NCI-H2107 treated with DMSO at 0.1 percent for 48 hours (cell line): ENCODE data around the gene TEX2.

ENCODE experiments used
- DNase-seq: peaks from one replicate; lab custom pipeline; 2025; ENCODE audit not compliant: unreplicated experiment; lab: John Stamatoyannopoulos, UW

TEX2 gene

DNA sequence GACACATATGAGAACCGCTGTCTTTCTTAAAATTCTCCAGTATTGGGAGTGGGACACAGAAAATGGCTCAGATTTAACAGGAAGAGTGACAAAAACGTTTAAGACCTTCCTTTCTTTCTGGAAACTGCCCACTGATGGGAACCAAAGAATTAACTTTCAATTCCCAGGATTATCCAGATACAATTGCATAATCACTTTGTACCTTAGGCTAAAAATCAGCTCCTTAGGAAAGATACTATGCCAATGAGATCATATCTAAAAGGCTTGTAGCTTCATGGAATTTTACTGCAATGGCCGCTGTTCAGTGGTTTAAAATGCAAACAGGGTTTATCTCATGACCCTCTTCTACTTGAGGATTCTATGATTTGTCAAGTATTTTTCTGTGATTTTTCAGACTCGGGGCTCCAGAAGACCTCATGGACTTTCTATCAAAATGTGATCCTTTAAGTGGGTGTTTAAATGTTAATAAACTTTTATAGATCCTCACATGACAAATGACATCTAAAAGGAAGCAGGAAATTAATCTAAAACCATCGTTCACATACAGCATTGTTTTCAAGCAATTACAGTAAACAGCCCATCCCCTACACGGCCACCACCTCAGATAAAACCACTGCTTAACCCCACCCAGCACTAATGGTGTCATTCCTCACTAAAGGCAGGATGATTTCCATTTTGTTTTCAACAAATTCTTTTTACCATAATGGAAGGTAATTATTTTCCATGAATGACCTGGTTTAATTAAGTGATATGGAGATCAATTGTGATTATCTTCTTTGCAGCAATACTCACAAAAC lies 101.5 kb downstream of the TEX2 start:
- no peak for DNase-seq

DNA sequence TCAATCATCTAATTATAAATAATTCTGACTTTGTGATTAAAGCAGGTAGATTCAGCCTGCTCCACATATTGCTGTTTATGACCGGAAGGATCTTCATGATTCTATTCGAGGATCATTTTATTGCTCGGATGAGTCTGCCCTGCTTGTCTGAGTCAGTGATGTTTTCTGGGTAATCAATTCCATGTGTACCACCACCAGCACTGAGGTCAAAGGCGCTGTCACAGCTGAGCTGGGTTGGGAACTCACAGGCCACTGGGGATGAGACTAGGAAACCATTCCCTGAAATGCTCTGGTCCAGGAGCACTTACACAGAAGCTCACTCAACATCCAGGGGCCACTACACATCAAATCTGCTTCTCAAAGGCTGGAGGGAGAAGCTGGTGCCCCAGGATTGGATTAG lies 102.7 kb downstream of the TEX2 start:
- no peak for DNase-seq

DNA sequence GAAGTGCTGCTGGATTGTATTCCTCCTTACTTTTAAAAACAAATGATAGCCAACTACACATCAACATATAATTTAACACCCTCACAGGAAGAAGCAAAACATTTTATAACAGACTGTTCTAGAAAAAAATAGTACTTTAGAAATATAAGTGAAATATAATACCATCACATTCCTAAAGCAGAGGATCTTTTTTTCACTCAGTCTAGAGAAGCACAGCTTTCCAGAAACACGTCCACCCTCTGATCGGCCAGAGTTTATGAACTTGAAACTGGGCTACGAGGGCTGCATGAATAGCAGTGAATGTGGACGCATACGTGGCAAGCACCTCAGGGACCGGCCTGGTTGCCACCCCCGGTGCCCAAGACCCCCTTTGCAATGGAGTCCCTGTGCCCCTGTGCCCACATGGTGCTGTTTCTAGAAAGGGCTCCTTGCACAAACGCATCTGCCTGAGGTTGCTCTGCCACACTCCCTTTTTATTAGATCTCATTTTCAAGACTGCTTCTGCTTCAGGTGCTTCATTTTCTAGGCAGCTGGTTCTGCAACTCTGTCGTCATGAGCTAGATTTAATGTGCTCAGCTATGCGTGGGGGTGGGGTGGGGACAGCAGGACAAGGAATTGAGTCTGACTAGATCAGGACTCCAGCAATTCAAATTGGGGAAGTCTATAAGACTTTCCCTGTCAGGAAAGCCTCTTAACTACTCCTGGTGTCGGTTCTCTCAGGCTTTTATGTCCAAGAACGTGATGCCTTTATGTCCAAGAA lies 104.0 kb downstream of the TEX2 start:
- DNase-seq: no peak

DNA sequence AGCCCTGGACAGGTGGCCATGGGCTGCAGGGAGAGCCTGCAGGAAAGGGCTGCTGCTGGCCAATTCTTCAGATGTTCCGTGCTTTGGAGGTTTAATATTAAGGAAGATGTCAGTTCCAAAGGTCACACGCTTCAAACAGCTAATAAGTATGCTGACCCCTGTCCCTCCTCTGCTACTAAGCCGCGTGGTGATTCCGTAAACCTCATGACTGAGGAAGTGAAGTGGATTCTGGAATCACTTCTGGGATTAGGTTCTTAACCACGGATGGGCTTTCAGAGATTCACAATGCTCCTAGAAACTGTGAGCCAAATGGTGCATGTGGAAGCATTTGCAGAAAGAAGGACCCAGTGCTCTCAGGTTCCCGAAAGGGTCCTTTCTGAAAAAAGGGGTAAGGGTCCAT lies 104.7 kb downstream of the TEX2 start:
- no peak for DNase-seq

DNA sequence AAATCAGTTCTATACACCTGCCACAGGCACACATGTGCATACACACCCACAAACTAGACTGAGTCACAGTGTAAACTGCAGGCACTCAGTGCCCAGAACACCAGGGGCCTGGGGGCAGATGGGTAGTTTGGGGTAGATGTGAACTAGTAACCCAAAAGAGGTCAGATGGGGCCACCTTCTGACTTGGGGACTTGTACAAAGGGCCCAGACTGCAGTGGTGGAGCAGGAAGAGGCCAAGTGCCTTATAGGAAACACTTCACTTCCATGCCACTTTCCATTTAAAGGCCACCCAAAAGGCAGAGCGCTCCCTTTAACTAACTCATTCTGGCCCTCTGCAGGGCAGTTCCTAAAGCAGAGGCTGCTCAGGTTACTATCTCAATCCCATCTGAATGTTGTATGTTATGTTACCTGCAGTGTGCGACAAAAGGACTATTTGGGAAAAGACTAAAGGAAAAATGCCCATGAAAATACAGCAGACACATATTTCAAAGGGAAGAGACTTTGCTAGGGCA lies 105.3 kb downstream of the TEX2 start:
- no peak for DNase-seq

DNA sequence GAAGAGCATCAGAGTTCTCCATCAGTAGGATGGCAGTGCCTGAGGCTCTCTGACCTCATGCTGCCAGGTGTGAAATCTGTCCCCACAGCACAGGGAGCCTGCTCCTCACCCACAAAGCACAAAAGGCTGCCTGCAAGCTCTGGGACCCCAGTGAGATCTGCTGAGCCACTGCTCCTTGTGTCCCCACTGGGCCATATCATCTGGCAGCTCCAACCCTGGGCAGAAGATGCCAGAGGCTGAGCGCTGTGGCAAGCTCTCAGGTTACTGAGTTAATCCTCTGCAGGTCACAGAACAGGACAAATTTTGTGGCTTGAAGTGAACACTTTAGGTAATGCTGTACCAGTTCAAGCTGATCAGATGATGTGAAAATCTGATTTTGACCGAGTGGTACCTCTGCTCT lies 106.4 kb downstream of the TEX2 start:
- no peak for DNase-seq

DNA sequence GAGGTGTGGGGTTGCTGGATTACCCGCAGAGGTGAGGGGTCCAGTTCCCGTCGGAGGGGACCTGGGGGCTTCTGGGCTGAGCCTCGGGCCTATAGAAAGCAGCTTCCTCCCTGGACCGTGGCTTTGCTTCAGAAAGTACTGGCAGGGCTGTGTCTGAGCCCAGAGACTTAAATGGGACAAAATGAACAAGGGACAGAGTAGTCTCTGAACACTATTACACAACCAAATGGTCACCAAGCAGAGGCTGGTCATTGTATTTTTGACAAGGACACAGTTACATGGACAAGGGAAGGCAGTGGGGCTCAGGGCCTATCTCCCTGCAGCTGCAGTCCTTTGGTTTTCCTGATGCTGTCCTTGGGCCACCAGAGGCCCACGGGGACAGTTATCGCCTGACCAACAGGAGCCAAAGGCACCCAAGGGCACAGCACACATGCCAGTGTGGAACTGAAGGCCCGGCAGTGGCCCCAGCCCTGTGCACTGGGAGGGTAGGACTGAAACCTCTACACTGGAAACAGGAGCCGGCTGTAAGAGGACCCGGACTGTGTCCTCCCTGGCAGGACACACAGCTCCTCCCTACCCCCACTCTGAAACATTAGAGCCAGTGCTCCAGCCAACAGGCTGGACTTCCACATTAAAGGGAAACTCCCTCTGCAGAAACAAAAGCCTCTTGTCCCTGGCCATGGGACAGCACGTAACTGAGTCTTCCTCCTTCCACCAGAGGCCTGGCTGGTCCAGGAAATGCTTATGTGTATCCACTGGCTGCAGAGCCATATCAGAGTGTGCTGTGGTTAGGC lies 107.1 kb downstream of the TEX2 start:
- no peak for DNase-seq

DNA sequence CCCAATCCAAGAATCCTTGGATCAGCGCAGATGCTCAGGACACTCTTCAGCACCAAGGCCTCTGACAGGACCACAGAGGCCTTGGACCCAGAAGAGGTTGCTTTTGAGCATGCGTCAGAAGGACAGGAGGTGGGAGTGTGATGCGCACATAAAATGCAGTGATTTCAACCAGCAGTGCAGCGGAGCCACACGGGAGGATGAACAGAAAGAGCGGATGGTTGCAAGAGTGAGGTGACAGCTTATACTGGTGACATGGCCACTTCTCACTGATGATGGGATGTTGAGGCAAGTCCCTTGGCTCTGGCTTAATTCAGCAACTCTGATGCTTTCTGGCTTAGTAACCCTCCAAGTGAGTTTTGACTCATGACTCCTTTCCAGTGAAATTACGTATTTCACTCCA lies 107.9 kb downstream of the TEX2 start:
- no peak for DNase-seq

DNA sequence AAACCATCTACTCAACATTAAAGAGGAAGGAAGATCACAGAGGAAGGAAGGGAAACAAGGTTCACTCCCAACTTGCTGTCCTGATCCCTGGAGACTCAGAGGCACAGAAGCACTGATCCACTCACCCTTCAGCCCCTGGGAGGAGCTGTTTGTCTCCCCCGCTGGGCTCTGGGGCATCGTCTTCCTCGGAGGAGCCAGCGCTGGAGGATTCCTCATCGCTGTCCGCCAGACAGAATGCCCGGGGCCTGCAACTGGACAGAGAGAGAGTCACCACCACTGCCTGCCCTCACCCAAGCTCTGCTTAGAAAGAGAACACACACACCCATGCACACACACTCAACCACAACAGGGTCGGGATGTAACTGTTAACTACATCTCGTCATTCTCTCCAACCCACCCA lies 108.3 kb downstream of the TEX2 start:
- no peak for DNase-seq

DNA sequence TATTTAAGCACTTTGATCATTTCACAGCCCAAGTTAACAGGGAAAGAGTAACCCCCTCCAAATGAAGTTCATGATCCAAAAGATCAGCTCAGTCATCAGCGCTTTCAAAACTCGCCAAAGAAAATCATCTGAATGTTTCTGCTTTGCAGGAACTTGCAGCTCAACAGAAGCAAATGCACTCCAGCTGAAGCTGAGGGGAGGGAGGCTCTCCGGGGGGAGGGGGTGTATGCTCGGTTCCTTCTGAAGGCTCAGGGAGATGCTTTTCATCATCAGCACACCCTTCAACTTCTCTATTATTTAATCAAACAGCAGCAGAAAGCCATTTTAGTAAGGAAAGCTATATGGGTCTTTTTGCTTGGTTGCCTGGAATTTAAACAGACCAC lies 108.8 kb downstream of the TEX2 start:
- no peak for DNase-seq

DNA sequence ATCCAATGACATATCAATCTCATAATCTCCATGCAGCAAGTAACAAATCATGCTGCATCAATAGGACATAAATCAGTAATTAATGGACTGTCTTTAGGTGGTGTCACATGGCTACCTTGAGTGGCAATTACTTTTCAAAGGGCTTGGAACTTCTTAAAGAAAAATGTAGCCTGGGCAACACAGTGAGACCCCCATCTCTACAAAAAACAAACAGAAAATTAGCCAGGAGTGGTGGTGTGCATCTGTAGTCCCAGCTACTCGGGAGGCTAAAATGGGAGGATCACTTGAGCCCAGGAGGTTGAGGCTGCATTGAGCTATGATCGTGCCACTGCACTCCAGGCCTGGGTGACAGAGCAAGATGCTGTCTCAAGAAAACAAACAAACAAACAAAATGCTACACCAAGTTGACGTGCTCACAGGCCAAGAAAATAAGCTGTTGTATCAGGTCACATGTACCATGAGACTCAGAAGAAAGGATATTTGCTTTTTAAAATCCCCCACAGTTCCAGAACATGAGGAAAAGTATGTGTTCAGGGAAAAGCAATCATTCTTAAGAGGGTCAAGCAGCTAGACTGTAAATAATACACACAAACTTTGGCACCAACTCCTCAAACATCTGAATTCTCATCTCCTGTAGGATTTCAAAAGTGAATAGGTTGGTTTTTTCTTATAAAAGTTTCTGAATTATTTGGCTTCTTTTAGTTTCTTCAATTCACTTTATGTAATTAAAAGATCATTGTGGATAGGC lies 109.3 kb downstream of the TEX2 start:
- no peak for DNase-seq

DNA sequence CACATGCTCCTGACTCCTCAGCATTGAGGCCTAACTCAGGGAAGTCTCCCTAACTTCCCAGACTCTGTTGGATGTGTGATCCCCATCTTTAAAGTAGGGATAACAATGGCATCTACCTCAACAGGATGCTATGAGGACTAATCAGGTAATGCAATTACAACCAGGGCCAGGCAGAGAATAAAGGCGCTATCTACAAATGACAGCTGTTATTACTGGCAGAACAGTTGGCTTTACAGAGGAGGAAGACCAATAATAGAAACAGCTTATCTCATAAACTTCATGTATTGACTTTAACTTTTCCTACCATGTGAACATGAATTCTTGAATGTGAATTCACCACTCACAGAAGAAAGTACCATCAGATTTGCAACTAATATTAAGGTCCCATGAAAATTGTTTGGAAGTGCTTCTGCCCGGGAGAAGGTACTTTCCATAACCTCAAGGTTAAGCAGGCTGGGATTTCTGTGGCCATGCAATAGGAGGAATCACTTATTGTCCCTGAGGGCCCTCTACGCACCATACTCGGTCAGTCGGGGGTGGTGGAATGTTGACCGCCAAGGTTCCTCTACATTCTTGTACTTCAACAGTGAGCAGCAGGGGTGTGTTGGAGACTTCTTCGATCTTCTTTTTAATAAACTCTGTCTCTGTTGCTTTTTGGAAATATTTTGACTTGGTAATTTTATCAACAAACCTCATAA lies 110.5 kb downstream of the TEX2 start:
- DNase-seq: no peak

DNA sequence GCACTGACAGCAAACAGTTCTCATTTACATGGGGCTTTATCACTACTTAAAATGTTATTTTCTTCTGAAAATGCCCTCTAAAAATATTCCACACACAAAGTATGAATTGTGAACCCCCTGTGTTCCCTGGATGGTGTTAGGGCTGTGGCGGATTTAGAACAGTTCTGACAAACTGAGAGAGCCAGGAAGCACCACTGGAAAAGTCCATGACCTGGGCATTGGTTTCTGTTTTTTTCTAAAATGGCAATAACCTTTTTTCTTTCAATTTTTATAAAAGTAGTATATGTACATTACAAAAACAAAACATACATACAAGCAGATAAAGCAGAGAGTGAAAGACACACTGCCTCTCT lies 112.1 kb downstream of the TEX2 start:
- no peak for DNase-seq

DNA sequence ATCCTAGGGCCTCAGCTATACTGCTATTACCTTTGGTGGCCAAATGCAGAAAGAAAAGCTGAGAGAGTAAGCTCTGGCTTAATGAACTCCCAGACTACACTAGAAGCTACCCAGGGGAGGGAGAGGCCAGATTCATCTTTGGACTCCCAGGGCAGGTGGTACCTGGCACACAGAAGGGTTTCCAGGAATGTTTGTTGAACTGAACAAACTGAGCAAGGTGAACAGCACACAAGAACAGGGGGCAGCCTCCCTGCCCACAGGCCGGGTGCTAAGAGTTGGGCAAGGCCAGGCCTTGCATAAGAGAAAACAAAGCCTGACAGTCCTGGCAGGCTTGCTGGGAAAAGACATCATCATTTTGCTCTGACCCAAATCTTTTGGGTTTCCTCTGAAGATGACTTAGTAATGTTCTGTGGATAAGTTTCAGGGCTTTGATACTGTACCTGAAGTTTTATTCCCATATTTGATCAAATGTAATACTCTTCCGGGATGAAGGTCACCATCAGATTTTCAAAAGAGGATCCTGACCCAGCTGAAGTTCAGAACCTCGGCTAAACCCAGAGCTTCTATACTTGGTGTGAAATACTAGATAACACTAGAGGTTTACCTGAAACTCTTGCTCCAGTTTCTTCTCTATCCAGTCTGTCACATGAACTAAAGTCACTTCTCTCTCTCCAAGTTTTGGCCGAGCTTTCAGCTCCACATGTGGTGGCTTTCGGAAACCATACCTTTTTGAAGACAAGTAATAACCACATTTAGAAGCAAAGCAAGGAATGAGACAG lies 112.6 kb downstream of the TEX2 start:
- no peak for DNase-seq

DNA sequence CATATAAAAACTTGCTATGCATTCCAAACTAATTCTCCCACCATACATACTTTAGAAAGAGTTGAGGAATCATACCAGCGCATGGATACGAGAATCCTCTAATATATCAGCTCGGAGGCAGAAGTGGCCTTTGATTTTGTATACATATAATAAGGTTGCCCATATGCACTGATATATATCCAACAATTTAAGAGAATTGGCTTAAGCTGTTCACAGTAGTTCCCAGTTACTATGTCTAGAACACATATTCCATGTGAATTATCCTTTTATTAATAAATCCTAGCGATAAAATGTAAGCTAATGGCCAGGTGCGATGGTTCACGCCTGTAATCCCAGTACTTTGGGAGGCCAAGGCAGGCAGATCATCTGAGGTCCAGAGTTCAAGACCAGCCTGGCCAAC lies 113.9 kb downstream of the TEX2 start:
- no peak for DNase-seq

DNA sequence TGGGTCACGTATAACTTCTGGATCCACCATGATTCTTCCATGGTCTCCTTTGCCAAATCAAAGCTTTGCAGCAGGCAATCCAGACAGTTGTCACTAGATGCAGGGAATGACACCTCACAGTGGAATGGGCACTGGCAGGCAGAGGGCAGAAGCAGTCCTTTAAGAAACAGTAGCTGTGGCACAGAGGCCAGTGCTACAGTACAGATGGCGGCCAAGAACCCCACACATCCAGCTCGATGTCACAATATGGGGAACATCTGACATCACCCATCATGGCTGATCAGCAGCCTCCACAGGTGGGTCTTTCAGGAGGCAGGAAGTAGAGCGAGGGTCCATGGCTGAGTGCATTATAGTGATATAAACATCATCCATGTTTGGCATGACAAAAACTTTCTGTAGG lies 114.4 kb downstream of the TEX2 start:
- peak; percentile 23 for DNase-seq

DNA sequence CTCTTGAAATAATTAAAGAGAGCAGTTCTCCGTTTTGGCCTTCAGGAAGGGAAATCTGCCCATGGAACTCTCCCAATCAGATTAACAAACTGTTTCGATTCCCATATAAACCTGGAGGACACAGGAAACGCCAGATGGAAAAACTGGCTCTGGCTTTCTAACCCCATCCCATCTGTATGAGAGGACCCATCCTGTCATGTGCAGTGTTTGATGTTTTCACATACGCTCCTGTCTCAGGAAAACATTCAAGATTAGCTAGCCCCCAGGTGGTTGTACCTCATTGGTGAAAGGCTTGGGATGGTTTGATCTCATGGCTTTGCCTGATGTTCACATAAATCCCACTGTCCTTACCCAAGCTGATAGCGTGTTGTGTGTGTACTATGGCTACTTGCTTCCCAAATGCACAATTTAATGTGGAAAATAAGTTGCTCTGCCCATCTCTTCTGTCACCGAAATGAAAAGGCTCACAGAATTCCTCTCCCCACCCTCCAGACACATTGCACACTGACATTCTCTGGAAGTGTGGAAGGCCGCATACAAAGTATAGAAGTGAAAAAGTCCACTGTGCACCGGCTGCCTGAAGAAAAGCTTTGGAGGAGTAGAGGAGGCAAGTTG lies 114.9 kb downstream of the TEX2 start:
- DNase-seq: no peak

DNA sequence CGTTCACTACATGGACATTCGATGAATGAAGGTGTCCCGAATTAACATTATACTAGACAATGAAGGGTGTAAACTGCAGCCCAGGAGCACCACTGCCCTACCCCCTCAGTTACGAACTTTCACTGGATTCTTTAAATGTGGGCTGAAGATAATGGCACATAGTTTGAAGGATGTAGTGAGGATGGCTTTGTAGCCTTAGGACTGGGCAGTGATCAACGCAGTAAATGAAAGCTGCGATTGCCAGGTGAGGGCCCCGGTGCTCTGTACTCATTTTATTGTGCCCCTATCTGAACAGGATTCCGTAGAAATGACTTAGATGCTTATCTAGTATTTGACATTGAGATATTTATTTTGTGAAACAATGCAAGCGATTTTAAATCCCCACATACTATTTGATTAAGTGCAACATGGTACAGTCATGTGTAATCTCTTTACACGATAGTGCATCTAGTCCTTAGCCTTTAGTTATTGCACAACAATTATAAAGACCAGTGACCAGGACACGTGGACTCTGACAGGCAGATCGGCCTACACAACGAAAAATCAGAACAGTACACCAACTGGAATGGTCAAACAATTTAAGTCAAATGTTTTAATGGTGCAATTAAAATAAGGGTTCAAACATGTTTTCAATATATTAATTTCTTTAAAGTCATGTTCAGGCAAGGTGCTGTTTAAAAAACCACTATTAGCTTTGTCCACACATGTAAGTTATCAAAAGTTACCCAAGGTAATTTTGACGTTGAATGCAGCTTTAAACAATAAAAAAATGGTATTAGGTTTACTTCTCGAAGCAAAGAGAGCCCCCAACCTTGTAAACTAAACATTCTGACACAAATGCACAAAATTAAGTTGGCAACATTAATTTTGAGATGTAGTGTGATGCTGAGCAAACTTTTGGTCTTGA lies 115.7 kb downstream of the TEX2 start:
- DNase-seq: no peak
